Liver (tissue), 9 donors: ENCODE measurements around the gene PAPPA. TPM values are rescaled to one million over a fixed set of nuclear protein-coding genes. Genes with fewer than 3 reads are reported as not detected.

Experiments
- DNase-seq: peaks from one replicate; pipeline ENCODE4 v3.0.0-alpha.2; 2017; ENCODE audit warnings: low spot score
- H3K27ac ChIP-seq, 2 donors: one replicate each; pipeline ENCODE4 v1.7.0; 2013; ENCODE audit warnings: inconsistent platforms in 2 of 2, low read length in 2 of 2, control low read depth in 1 of 2, low read depth in 1 of 2, mild to moderate bottlenecking in 1 of 2
- H3K27me3 ChIP-seq, 4 donors: one replicate each; pipeline versions ENCODE4 v1.6.1 to v1.7.0; 2013; ENCODE audit warnings: low read length in 3 of 4, inconsistent platforms in 1 of 4, mild to moderate bottlenecking in 1 of 4, moderate library complexity in 1 of 4; ENCODE audit not compliant: control insufficient read depth in 4 of 4, insufficient read depth in 4 of 4
- H3K36me3 ChIP-seq, 4 donors: one replicate each; pipeline versions ENCODE4 v1.6.1 to v1.7.0; 2013; ENCODE audit warnings: low read length in 3 of 4, mild to moderate bottlenecking in 3 of 4, low read depth in 1 of 4, moderate library complexity in 1 of 4; ENCODE audit not compliant: control insufficient read depth in 4 of 4, insufficient read depth in 3 of 4
- H3K4me1 ChIP-seq, 4 donors: one replicate each; pipeline versions ENCODE4 v1.6.1 to v1.7.0; 2013; ENCODE audit warnings: low read length in 3 of 4, mild to moderate bottlenecking in 3 of 4, moderate library complexity in 1 of 4; ENCODE audit not compliant: control insufficient read depth in 4 of 4, insufficient read depth in 4 of 4
- H3K4me3 ChIP-seq, 3 donors: one replicate each; pipeline versions ENCODE4 v1.6.1 to v1.7.0; 2013; ENCODE audit warnings: low read length in 3 of 3, control low read depth in 1 of 3, low read depth in 1 of 3, mild to moderate bottlenecking in 1 of 3
- H3K9ac ChIP-seq, 2 donors: one replicate each; pipeline ENCODE4 v1.7.0; 2013; ENCODE audit warnings: low read length in 2 of 2, mild to moderate bottlenecking in 2 of 2, moderate library complexity in 2 of 2, control low read depth in 1 of 2, low read depth in 1 of 2
- H3K9me3 ChIP-seq, 4 donors: one replicate each; pipeline versions ENCODE4 v1.6.1 to v1.7.0; 2013; ENCODE audit warnings: low read length in 3 of 4; ENCODE audit not compliant: control insufficient read depth in 4 of 4
- EGR1 ChIP-seq, 2 donors: IDR thresholded peaks; 2 replicates each; pipeline ENCODE4 v1.6.1; 2016 to 2018; ENCODE audit warnings: antibody characterized with exemption in 2 of 2, low read depth in 2 of 2
- FOXA1 ChIP-seq: IDR thresholded peaks from 2 replicates; pipeline ENCODE4 v1.6.1; 2016; ENCODE audit warnings: antibody characterized with exemption
- FOXA2 ChIP-seq: IDR thresholded peaks from 2 replicates; pipeline ENCODE4 v1.6.1; 2016; ENCODE audit warnings: antibody characterized with exemption
- GABPA ChIP-seq, 2 donors: IDR thresholded peaks in 1 of 2; conservative IDR thresholded peaks in 1 of 2; 2 replicates each; pipeline ENCODE4 v1.6.1; 2016; ENCODE audit warnings: antibody characterized with exemption in 2 of 2, mild to moderate bottlenecking in 1 of 2, moderate library complexity in 1 of 2
- HNF4A ChIP-seq, 2 donors: conservative IDR thresholded peaks; 2 replicates each; pipeline ENCODE4 v1.6.1; 2016; ENCODE audit warnings: antibody characterized with exemption in 2 of 2, mild to moderate bottlenecking in 2 of 2
- HNF4G ChIP-seq: IDR thresholded peaks from 2 replicates; pipeline ENCODE4 v1.6.1; 2016; ENCODE audit warnings: antibody characterized with exemption
- MAX ChIP-seq: IDR thresholded peaks from 2 replicates; pipeline ENCODE4 v1.6.1; 2016; ENCODE audit warnings: antibody characterized with exemption
- NR2F2 ChIP-seq: IDR thresholded peaks from 2 replicates; pipeline ENCODE4 v1.6.1; 2016; ENCODE audit warnings: antibody characterized with exemption
- RAD21 ChIP-seq, 2 donors: IDR thresholded peaks; 2 replicates each; pipeline ENCODE4 v1.6.1; 2016; ENCODE audit warnings: antibody characterized with exemption in 2 of 2, mild to moderate bottlenecking in 2 of 2
- REST ChIP-seq: IDR thresholded peaks from 2 replicates; pipeline ENCODE4 v1.6.1; 2016; ENCODE audit warnings: antibody characterized with exemption, mild to moderate bottlenecking
- RXRA ChIP-seq, 2 donors: IDR thresholded peaks; 2 replicates each; pipeline ENCODE4 v1.6.1; 2017 to 2018; ENCODE audit warnings: antibody characterized with exemption in 2 of 2, mild to moderate bottlenecking in 1 of 2
- TAF1 ChIP-seq: conservative IDR thresholded peaks from 2 replicates; pipeline ENCODE4 v1.6.1; 2016; ENCODE audit warnings: antibody characterized with exemption, mild to moderate bottlenecking
- YY1 ChIP-seq: IDR thresholded peaks from 2 replicates; pipeline ENCODE4 v1.6.1; 2016; ENCODE audit warnings: antibody characterized with exemption, mild to moderate bottlenecking
- ZBTB33 ChIP-seq: IDR thresholded peaks from 2 replicates; pipeline ENCODE4 v1.6.1; 2016; ENCODE audit warnings: antibody characterized with exemption
- WGBS: extraction: QIAGEN DNeasy Blood & Tissue Kit; methylation state at CpG from one replicate; pipeline ENCODE4 v1.1.7; 2013; 5-methylcytosine and 5-hydroxymethylcytosine counted together
- polyA plus RNA-seq, 2 donors: library from polyadenylated mRNA; stranded (reverse) in 1 of 2; unstranded in 1 of 2; fragments of 200-250 nt in 1 of 2; fragments of >200 nt in 1 of 2; fragmentation: Nextera tagmentation in 1 of 2; extraction: Ambion mirVana in 1 of 2; gene quantifications; one replicate each; pipeline versions ENCODE4 v1.2.1 to v1.2.3, GENCODE V29; 2013 to 2015
- total RNA-seq, 2 donors: library from RNA; depleted of rRNA; stranded (reverse); fragments of >200 nt; gene quantifications; one replicate each; pipeline ENCODE4 v1.2.3, GENCODE V29; 2014
- TF ChIP-seq, protein P1 (sequence below): fragments of 150-350 bp; IDR thresholded peaks from 2 replicates; pipeline ENCODE4 v1.5.1; 2017; ENCODE audit warnings: improper control_type of control experiment, low read depth, low read length; ENCODE audit not compliant: missing input control
- donor health status: healthy.
- donor health status: healthy.
- donor health status: healthy.
- donor health status: healthy.
- donor health status: healthy.

PAPPA gene
- total and polyA plus RNA-seq, 4 donors, result 0.03 to 0.33 (median 0.20) TPM

DNA sequence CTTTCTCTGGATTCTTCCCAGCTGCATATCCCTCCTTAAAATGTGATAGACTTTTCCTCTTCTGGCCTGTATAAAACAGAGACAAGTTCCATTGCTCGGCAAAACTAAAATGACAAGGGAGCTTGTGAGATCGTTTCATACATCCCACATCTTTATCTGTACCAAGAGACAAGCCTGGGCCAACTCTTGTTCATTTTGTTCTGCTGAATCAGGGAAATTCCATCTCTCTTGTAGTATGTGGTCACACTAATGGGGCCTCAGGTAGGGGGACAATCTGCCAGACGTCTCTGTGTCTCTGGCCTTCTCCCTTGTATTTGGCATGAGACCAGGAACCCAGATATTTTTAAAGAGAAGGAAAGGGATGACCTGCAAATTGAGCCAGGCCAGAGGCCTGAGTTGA, 18.6 kb upstream of the PAPPA start:
- no peaks in the 10 kb centered on the region for H3K36me3 ChIP-seq
- no peak overlapping the region for H3K9ac ChIP-seq
- no peak overlapping the region for H3K27ac ChIP-seq
- 67% methylated on average over 3 of the region's 3 CpGs for WGBS
- H3K9me3 ChIP-seq, result peaks cover 0 to 8% (median 0%) of the 10 kb centered on the region in 4 donors
- H3K27me3 ChIP-seq, result peaks cover 0 to 3% (median 0%) of the 10 kb centered on the region in 4 donors
- no peak for DNase-seq
- no peaks in the 10 kb centered on the region for H3K4me1 ChIP-seq
- TF ChIP-seq FOXA1 (no peak), GABPA (IDR thresholded peaks at IDR 0.05 in 1 of 2, conservative IDR thresholded peaks at IDR 0.05 in 1 of 2) (no peak), HNF4G (no peak), EGR1 (IDR thresholded peaks at IDR 0.05; ENCODE audit: low read depth in 2 of 2) (no peak), RAD21 (IDR thresholded peaks at IDR 0.05) (no peak), ZBTB33 (no peak), REST (no peak)
- TF ChIP-seq, protein P1, sequence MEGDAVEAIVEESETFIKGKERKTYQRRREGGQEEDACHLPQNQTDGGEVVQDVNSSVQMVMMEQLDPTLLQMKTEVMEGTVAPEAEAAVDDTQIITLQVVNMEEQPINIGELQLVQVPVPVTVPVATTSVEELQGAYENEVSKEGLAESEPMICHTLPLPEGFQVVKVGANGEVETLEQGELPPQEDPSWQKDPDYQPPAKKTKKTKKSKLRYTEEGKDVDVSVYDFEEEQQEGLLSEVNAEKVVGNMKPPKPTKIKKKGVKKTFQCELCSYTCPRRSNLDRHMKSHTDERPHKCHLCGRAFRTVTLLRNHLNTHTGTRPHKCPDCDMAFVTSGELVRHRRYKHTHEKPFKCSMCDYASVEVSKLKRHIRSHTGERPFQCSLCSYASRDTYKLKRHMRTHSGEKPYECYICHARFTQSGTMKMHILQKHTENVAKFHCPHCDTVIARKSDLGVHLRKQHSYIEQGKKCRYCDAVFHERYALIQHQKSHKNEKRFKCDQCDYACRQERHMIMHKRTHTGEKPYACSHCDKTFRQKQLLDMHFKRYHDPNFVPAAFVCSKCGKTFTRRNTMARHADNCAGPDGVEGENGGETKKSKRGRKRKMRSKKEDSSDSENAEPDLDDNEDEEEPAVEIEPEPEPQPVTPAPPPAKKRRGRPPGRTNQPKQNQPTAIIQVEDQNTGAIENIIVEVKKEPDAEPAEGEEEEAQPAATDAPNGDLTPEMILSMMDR, result no peak
- H3K4me3 ChIP-seq, result no peak overlapping the region

DNA sequence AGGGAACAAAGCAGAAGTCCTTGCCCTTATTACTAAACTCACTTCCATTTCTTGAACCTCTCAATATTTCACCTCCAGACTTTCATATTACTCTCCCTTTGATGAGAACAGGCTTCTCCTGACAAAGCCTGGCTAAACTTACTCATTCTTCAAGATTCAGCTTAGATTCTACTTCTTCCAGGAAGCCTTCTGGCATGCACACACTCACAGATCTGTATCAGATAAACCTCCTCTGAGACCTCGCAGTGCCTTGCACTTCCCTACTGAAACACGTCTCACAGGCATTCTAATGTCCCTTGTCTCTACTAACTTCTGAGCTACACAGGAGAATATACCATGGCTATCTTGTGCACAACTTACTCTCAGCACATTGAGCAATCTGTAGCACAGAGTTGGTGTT, 16.6 kb upstream of the PAPPA start:
- no peak overlapping the region for H3K27ac ChIP-seq
- no peak for DNase-seq
- H3K9ac ChIP-seq, result no peak overlapping the region
- H3K4me3 ChIP-seq, result no peak overlapping the region
- peaks cover 0 to 3% (median 0%) of the 10 kb centered on the region in 4 donors for H3K27me3 ChIP-seq
- 84% methylated on average over 2 of the region's 2 CpGs for WGBS
- no peaks in the 10 kb centered on the region for H3K36me3 ChIP-seq
- no peaks in the 10 kb centered on the region for H3K9me3 ChIP-seq
- H3K4me1 ChIP-seq, result no peaks in the 10 kb centered on the region
- TF ChIP-seq ZBTB33 (no peak), RXRA (IDR thresholded peaks at IDR 0.05) (no peak), HNF4A (conservative IDR thresholded peaks at IDR 0.05) (no peak), RAD21 (IDR thresholded peaks at IDR 0.05) (no peak), EGR1 (IDR thresholded peaks at IDR 0.05; ENCODE audit: low read depth in 2 of 2) (no peak), FOXA1 (no peak), YY1 (no peak), FOXA2 (no peak), NR2F2 (no peak), TAF1 (no peak), MAX (no peak), REST (no peak)
- TF ChIP-seq, protein P1, result no peak
